Smooth muscle cell (in vitro differentiated cells): ENCODE results near the gene CIITA. TPM values are rescaled to one million over a fixed set of nuclear protein-coding genes. Genes with fewer than 3 reads are reported as not detected.

ENCODE experiments used
- DNase-seq: peaks from one replicate; lab custom pipeline; 2025; ENCODE audit not compliant: unreplicated experiment; lab: John Stamatoyannopoulos, UW
- H2AFZ ChIP-seq: fragments of 200-600 bp; sonication (generic); 2 replicates; pipeline ENCODE4 v1.6.0; 2016; ENCODE audit warnings: antibody characterized with exemption, low read depth, mild to moderate bottlenecking
- H3F3A ChIP-seq: fragments of 200-600 bp; sonication (generic); 2 replicates; pipeline ENCODE4 v1.6.0; 2017; ENCODE audit warnings: antibody characterized with exemption, low read depth
- H3K27ac ChIP-seq: fragments of 200-600 bp; sonication (generic); 2 replicates; pipeline ENCODE4 v1.5.1; 2016; ENCODE audit warnings: low read depth, mild to moderate bottlenecking
- H3K27me3 ChIP-seq: fragments of 200-600 bp; sonication (generic); 2 replicates; pipeline ENCODE4 v1.6.1; 2016; ENCODE audit warnings: low read depth, mild to moderate bottlenecking
- H3K36me3 ChIP-seq: fragments of 200-600 bp; sonication (generic); 2 replicates; pipeline ENCODE4 v1.5.1; 2016; ENCODE audit warnings: low read depth
- H3K4me1 ChIP-seq: fragments of 200-600 bp; sonication (generic); 2 replicates; pipeline ENCODE4 v1.5.1; 2016; ENCODE audit warnings: low read depth
- H3K4me2 ChIP-seq: fragments of 200-600 bp; sonication (generic); 2 replicates; pipeline ENCODE4 v1.6.0; 2016; ENCODE audit warnings: mild to moderate bottlenecking
- H3K4me3 ChIP-seq: fragments of 200-600 bp; sonication (generic); 2 replicates; pipeline ENCODE4 v1.5.1; 2016; ENCODE audit warnings: mild to moderate bottlenecking
- H3K79me2 ChIP-seq: fragments of 200-600 bp; sonication (generic); 2 replicates; pipeline ENCODE4 v1.6.0; 2016; ENCODE audit warnings: low read depth, mild to moderate bottlenecking
- H3K9ac ChIP-seq: fragments of 200-600 bp; sonication (generic); 2 replicates; pipeline ENCODE4 v1.6.0; 2016; ENCODE audit warnings: low read depth
- H3K9me3 ChIP-seq: fragments of 200-600 bp; sonication (generic); replicated peaks from 2 replicates; pipeline ENCODE4 v1.5.1; 2016; ENCODE audit warnings: low read depth
- H4K20me1 ChIP-seq: fragments of 200-600 bp; sonication (generic); 2 replicates; pipeline ENCODE4 v1.6.0; 2016; ENCODE audit warnings: low read depth
- CTCF ChIP-seq: fragments of 200-600 bp; sonication (generic); IDR thresholded peaks from 2 replicates; pipeline ENCODE4 v1.5.1; 2017; ENCODE audit warnings: borderline replicate concordance, mild to moderate bottlenecking, antibody characterized with exemption; ENCODE audit not compliant: insufficient read depth, poor library complexity, severe bottlenecking
- WGBS: methylation state at CpG from one replicate; pipeline ENCODE4 v1.1.7; 2016; ENCODE audit warnings: low lambda C conversion rate; 5-methylcytosine and 5-hydroxymethylcytosine counted together
- polyA plus RNA-seq: library from polyadenylated mRNA; unstranded; fragments of >200 nt; fragmentation: Nextera tagmentation; extraction: Ambion mirVana; gene quantifications from 2 replicates; pipeline ENCODE4 v1.2.1, GENCODE V29; 2016
- total RNA-seq: library from RNA; depleted of rRNA; stranded (reverse); fragments of >200 nt; gene quantifications from 2 replicates; pipeline ENCODE4 v1.2.3, GENCODE V29; 2014

CIITA gene
- total and polyA plus RNA-seq, 2 experiments from 2014 or later: 0.31 TPM; not detected in 1

DNA sequence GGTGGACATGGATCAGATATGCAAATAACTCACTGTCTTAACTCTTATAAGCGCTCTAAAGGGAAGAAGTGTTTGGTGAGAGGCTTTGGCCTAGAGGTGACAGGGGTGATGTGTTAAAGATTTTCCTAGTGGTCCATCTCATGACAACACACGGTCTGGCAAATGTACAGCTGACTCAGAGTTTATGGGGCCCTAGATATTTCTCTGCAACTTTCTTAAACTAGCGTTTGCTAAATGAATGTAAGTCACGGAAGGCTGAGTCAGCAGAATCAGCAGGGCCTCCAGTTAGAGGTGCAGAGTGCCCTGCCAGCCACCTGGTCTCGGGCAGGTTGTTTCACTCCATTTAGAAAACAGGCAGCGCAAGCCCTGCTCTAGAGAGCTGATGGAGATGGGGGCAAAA lies 107.5 kb downstream of the CIITA start:
- peak overlapping the region; percentile 47 for H3K27ac ChIP-seq
- H3K27me3 ChIP-seq: no peaks in the 10 kb centered on the region
- H3K4me3 ChIP-seq: no peak overlapping the region
- H3K79me2 ChIP-seq: no peaks in the 10 kb centered on the region
- H3K9me3 ChIP-seq: no peaks in the 10 kb centered on the region
- H3K36me3 ChIP-seq: no peaks in the 10 kb centered on the region
- no peak overlapping the region for H2AFZ ChIP-seq
- peaks cover 6% of the 10 kb centered on the region for H3K4me1 ChIP-seq
- DNase-seq: no peak
- peaks cover 5% of the 10 kb centered on the region for H3F3A ChIP-seq
- peaks cover 4% of the 10 kb centered on the region for H4K20me1 ChIP-seq
- H3K9ac ChIP-seq: peak overlapping the region; percentile 35
- H3K4me2 ChIP-seq: peak overlapping the region; percentile 46
- 41% methylated on average over 6 of the region's 6 CpGs for WGBS
- TF ChIP-seq CTCF: no peak

Other genes starting within 250 kb of the CIITA start
- gene TEKT5, start 182.3 kb upstream of the CIITA start, total RNA-seq: not detected in 2 replicates
- gene TEKT5, start 182.3 kb upstream of the CIITA start, polyA plus RNA-seq: not detected in 2 replicates
- 7.2 and 7.6 TPM in 2 replicates for gene NUBP1, start 133.4 kb upstream of the CIITA start, total RNA-seq
- gene NUBP1, start 133.4 kb upstream of the CIITA start, polyA plus RNA-seq: 11.8 and 17.5 TPM in 2 replicates
- gene TVP23A, start 58.4 kb upstream of the CIITA start, total RNA-seq: 0.13 and 0.58 TPM in 2 replicates
- 0.45 TPM in 2 replicates for gene TVP23A, start 58.4 kb upstream of the CIITA start, polyA plus RNA-seq
- 29.9 and 71.8 TPM in 2 replicates for gene DEXI, start 65.3 kb downstream of the CIITA start, total RNA-seq
- 58.5 and 59.4 TPM in 2 replicates for gene DEXI, start 65.3 kb downstream of the CIITA start, polyA plus RNA-seq
- gene CLEC16A, start 67.4 kb downstream of the CIITA start, total RNA-seq: 16.2 and 17.0 TPM in 2 replicates
- 12.6 and 17.7 TPM in 2 replicates for gene CLEC16A, start 67.4 kb downstream of the CIITA start, polyA plus RNA-seq